ENCODE results near the gene SPDYE1.
"Not testable (repeated sequence)": the region's sequence is repeated elsewhere in the genome, so short reads cannot be mapped to it uniquely, and the experiment has no call there.

Gene SPDYE1

GRCh38 chr7:43990011-43990585 lies 7.6 kb upstream of the SPDYE1 start:
- FAIRE-seq: not testable (repeated sequence)

DNA sequence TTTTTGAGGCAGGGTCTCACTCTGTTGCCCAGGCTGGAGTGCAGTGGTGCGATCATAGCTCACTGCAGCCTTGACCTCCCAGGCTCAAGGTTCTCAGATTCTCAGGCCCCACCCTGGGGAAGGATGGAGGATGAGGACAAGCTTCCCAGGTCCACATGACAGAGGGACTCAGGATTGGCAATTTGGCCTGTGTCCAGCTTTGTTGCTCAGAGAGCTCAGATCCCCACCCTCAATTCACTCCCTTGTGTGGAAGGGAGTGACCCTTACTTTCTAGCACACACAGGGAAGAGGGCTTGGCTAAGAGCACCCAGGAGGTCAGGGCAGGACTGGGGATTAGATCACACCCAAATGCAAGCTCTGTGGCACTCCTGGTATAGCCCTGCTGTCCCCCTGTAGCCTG lies 6.9 kb upstream of the SPDYE1 start:
- FAIRE-seq; DNase-seq (ENCODE audit: insufficient read length, low spot score): not testable (repeated sequence)

More at GRCh38 chr7:43990011-43990585, 7.6 kb upstream of the SPDYE1 start:
- DNase-seq (ENCODE audit: insufficient read length, low spot score): not testable (repeated sequence)

DNA sequence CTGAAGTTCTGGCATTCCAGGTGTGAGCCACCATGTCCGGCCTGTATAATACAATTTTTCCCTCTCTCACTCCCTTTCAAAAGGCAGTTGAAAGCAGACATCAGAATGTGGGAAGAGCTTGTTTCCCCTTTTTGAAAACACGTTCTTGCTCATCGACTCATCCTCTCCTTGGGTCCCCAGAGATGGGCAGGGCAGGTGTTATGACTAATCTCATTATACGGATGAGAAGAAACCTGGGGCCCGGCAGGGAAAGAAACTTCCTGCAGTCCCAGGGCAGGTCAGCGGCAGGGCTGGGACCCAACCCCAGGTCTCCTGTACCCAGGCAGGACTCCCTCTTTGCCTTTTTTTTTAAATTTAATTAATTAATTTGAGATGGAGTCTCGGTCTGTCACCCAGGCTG lies 4.8 kb upstream of the SPDYE1 start:
- not testable (repeated sequence) for FAIRE-seq; DNase-seq (ENCODE audit: insufficient read length, low spot score)

DNA sequence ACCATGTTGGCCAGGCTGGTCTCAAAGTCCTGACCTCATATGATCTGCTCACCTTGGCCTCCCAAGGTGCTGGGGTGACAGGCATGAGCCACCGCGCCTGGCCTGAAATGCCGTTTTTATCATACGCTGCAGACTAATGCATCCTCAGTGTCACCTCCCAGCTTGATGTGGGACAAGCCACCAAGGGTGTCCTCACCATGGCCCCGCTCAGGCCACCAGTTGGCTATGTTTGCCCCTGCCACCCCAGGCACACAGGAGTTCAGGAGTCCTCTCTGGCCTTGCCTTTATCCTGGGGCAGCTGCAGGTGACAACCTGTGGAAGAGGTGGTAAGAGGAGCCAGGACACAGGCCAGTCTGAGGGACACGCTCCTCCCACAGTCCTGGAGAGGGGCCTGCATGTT lies 3.0 kb upstream of the SPDYE1 start:
- FAIRE-seq: not testable (repeated sequence)

GRCh38 chr7:44012081-44012480 lies 14.4 kb downstream of the SPDYE1 start:
- FAIRE-seq; DNase-seq (ENCODE audit: insufficient read length, low spot score): not testable (repeated sequence)

More for the DNA sequence above, 3.0 kb upstream of the SPDYE1 start:
- DNase-seq (ENCODE audit: insufficient read length, low spot score): not testable (repeated sequence)

GRCh38 chr7:44015090-44015489 lies 17.4 kb downstream of the SPDYE1 start:
- DNase-seq (ENCODE audit: insufficient read length, low spot score); FAIRE-seq: not testable (repeated sequence)

DNA sequence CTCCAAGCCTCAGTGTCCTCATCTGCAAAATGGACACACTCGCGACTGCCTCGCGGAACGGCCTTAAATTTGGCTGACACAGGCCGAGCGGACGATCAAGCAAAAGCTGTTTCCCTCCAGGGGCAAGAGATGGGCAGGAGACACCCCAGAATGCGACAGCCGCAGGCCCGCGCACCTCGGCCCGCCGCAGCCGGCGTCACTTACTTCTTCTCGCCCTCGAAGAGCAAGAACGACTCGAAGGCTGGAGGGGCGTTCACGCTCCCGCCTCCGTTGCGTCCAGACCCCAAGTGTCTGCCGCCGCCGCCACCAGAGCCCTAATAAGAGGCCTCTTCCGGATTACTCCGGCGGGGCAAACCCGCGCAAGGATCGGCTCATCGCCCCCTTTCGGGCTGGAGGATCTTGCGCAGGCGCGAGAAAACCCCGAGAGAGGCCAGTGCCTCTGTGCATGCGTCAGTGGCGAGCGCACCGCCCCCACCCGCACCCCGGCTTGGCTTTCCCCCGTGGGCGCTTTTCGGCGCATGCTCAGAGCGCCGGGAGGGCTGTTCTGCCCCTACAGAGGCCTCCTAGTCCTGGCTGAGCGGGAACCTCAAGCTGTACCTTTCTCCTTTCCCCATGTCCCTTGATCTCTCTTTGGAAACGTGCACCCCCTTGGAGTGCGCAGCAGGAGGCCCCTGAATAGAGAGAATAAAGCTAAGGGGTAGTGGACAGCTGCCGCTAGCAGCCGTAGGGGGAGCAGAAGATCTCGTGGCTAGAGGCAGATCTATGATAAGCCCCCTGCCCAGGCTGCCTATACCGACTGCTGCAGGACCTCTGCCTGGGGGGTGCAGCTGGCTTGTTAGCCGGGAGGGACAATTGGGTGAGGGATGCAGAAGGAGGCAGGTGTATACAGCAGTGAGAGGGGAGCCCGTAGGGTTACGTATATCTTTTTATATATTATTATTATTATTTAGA lies 21.4 kb downstream of the SPDYE1 start:
- DNase-seq (ENCODE audit: insufficient read length, low spot score): peak; percentile 99
- peak; percentile 55; the same call in 1 of the 2 replicates for TF ChIP-seq POLR2A (IDR thresholded peaks at IDR 0.05; ENCODE audit: low read depth, low read length)
- FAIRE-seq: peak; percentile 82

DNA sequence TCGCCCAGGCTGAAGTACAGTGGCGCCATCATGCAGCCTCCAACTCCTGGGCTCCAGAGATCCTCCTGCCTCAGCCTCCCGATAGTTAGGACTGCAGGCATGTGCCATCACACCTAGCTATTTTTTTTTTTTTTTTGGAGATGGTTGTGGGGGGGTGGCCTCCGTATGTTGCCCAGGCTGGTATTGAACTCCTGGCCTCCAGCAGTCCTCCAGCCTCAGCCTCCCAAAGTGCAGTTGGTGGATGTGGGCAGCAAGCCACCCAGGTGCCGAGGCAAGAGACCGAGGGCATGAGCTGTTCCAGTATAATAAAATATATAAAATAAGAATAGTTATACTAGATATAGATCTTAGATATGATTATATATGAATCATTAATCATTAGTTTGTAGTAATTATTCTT lies 22.1 kb downstream of the SPDYE1 start:
- not testable (repeated sequence) for FAIRE-seq; DNase-seq (ENCODE audit: insufficient read length, low spot score)

DNA sequence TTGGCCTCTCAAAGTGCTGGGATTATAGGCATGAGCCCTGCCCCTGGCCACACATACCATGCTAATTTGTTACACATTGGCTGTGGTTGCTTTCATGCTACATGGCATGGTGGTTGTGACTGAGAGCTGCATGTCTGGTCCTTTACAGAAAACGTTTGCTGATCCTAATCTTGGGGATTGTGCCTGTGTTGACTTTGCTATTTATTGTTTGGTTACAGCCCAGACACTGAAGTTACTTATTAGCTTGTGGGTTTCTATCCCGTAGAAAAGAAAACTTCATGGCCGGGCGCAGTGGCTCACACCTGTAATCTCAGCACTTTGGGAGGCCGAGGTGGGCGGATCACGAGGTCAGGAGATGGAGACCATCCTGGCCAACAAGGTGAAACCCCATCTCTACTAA lies 24.4 kb downstream of the SPDYE1 start:
- not testable (repeated sequence) for DNase-seq (ENCODE audit: insufficient read length, low spot score); FAIRE-seq

- FAIRE-seq; DNase-seq (ENCODE audit: insufficient read length, low spot score): not testable (repeated sequence)
These were observed 25.2 kb downstream of the SPDYE1 start for GRCh38 chr7:44022796-44023467.

- not testable (repeated sequence) for FAIRE-seq; DNase-seq (ENCODE audit: insufficient read length, low spot score)
These were observed 31.7 kb downstream of the SPDYE1 start for GRCh38 chr7:44029433-44029832.

DNA sequence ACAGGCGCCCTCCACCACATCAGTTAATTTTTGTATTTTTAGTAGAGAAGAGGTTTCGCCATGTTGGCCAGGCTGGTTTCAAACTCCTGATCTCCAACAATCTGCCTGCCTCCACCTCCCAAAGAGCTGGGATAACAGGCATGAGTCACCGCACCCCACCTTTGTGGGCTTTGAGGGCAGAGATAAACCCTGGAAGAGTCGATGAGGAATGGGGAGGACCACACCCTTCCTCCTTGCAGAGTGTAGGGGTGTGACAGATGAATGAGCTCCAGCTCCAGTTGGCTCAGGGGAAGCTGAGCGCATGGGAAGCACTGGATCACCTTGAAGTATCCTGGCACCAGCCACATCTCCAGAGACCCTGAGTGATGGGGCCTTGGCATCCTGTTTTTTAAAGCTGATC lies 32.3 kb downstream of the SPDYE1 start:
- not testable (repeated sequence) for DNase-seq (ENCODE audit: insufficient read length, low spot score); FAIRE-seq

DNA sequence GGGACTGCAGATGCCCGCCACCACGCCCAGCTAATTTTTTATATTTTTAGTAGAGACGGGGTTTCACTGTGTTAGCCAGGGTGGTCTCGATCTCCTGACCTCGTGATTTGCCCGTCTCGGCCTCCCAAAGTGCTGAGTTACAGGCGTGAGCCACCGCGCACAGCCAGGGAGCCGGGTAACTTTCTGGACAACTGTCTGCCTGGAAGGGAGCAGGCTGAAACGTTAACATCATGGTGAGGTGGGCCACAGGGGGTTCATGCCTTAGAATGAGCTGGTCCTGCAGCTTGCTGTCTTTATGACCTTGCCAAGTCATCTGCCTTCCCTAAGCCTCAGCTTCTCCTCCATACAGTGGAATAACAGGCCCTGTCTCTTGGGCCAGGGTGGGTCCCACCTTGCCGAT lies 33.6 kb downstream of the SPDYE1 start:
- not testable (repeated sequence) for DNase-seq (ENCODE audit: insufficient read length, low spot score); FAIRE-seq

- FAIRE-seq; DNase-seq (ENCODE audit: insufficient read length, low spot score): not testable (repeated sequence)
These were observed 34.3 kb downstream of the SPDYE1 start for GRCh38 chr7:44032031-44032430.

DNA sequence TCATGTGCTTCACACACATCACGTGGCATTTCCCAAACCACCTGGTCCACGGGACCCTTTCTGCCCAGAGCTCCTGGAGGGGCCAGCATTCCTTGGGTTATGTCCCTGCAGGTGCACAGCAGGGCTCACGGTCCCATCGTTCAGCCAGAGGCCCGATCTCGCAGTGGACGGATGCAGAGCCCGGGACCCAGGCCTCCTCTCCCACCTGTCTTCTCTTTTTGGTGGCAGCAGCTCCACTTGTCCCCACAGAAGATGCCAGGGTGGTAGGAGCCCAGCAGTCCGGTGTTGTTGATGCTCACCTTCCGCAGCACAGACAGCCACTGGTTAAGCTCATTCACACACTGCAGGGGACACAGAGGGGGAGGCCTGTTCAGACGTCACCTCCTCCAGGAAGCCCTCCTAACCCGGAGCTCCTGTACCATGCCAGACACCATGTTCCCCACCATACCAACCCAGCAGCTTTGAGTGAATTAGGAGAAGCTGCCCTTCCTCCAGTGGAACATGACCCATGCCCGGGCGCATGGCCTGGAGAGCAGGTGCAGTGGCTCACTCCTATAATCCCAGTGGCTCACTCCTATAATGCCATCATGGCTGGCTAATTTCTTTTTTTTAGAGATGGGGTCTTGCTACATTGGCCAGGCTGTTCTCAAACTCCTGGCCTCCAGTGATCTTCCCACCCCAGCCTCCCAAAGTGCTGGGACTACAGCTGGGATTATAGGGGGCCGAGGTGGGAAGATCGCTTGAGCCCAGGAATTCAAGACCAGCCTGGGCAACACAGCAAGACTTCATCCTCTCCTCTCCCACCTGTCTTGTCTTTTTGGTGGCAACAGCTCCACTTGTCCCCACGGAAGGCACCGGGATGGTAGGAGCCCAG lies 36.5 kb downstream of the SPDYE1 start:
- not testable (repeated sequence) for FAIRE-seq; DNase-seq (ENCODE audit: insufficient read length, low spot score)

DNA sequence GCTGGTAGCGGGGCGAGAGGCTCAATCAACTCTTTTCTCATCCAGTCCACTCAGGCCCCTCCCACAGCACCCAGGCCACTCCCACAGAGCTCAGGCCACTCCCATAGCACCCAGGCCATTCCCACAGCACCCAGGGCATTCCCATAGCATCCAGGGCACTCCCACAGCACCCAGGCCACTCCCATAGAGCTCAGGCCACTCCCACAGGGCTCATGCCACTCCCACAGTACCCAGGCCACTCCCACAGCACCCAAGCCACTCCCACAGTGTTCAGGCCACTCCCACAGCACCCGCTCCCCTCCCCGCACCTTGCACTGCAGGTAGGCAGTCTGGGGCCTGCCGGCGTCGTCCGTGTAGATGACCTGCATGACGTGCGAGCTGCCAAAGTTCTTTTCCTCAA lies 38.7 kb downstream of the SPDYE1 start:
- not testable (repeated sequence) for DNase-seq (ENCODE audit: insufficient read length, low spot score)
- FAIRE-seq: peak; percentile 98

DNA sequence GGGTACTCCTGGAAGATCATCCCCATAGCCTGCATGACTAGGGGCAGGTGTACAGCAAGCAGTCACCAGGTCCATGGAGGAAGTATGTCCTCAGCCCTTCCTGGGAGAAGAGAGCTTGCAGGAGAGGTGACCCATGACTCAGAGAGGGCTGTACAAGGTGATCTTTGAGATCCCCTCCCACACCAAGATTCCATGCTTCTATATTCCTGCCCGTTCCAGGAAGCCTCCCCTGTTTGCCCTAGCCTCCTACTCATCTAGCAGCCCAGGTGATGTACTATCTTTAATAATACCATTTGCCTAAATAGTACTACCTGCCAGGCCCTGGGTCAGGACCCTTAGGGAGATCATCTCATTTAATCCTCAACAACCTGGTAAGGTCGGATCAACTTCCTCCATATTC lies 40.3 kb downstream of the SPDYE1 start:
- FAIRE-seq: not testable (repeated sequence)

GRCh38 chr7:44038553-44038952 lies 40.9 kb downstream of the SPDYE1 start:
- FAIRE-seq; DNase-seq (ENCODE audit: insufficient read length, low spot score): not testable (repeated sequence)

More for the DNA sequence above, 40.3 kb downstream of the SPDYE1 start:
- not testable (repeated sequence) for DNase-seq (ENCODE audit: insufficient read length, low spot score)

DNA sequence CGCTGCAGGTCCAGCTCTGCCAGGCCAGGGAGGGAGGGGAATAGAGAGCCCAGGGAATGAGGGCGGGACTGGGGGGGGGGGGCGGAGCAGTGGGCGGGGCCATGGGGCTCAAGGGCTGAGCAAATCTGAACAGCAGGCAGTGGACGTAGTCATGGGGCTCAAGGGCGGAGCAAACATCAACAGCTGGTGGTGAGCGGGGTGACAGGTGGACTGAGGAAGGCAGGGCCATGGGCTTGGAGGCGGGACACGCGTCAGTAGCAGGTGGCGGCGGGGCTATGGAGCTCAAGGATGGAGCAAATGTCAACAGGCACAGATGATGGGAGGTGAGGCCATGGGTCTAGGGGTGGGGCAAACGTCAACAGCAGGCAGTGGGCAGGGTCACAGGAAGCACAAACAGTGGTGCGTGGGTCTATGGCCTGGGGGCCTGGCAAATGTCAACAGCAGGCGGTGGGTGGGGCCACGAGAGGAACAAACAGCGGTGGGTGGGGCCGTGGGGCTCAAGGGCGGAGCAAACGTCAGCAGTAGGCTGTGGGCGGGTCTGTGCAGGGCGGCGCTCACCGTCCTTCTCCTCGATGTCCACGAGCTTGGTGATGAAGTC lies 41.4 kb downstream of the SPDYE1 start:
- DNase-seq (ENCODE audit: insufficient read length, low spot score): peak; percentile 52
- FAIRE-seq: not testable (repeated sequence)
